ENCODE results near the gene STPG3.
A peak's percentile ranks its signal among the peaks of the same experiment; 100 is the strongest.

STPG3 gene

GRCh38 chr9:137221506-137222111 is 29.5 kb upstream of the STPG3 start:
- DNase-seq (ENCODE audit: low spot score): no peak
- no peak for FAIRE-seq

GRCh38 chr9:137222190-137223077 is 28.7 kb upstream of the STPG3 start, which contains the start of gene RNF208:
Gene RNF208, minus strand, starts transcription at chr9:137222240. Its CDS starts 1,028 bp downstream, at chr9:137221212.
- DNase-seq (ENCODE audit: low spot score) (no peak), FAIRE-seq (no peak)

- peak; percentile 89 for FAIRE-seq
- DNase-seq (ENCODE audit: low spot score): peak; percentile 98
Observed at GRCh38 chr9:137223078-137223970, 27.8 kb upstream of the STPG3 start.

- FAIRE-seq (no peak), DNase-seq (ENCODE audit: low spot score) (no peak)
Observed at GRCh38 chr9:137224830-137225694, 26.0 kb upstream of the STPG3 start, which contains the start of gene CYSRT1. Gene CYSRT1, plus strand, starts transcription at chr9:137225174. Its CDS starts 448 bp downstream, at chr9:137225622.

- DNase-seq (ENCODE audit: low spot score) (no peak), FAIRE-seq (no peak)
Observed at GRCh38 chr9:137225699-137226331, 25.3 kb upstream of the STPG3 start.

- DNase-seq (ENCODE audit: low spot score): peak; percentile 75
- no peak for FAIRE-seq
Observed at GRCh38 chr9:137226338-137227053, 24.6 kb upstream of the STPG3 start.

GRCh38 chr9:137227054-137227852 is 23.8 kb upstream of the STPG3 start, which contains the start of gene RNF224:
Gene RNF224, plus strand, starts transcription at chr9:137227502. Its CDS starts 834 bp downstream, at chr9:137228336.
- DNase-seq (ENCODE audit: low spot score) (peak; percentile 70), FAIRE-seq (no peak)

- no peak for FAIRE-seq
- DNase-seq (ENCODE audit: low spot score): no peak
Observed at GRCh38 chr9:137227853-137228505, 23.1 kb upstream of the STPG3 start.

GRCh38 chr9:137228506-137228967 is 22.5 kb upstream of the STPG3 start:
- FAIRE-seq (no peak), DNase-seq (ENCODE audit: low spot score) (no peak)

GRCh38 chr9:137228968-137229896 is 21.9 kb upstream of the STPG3 start:
- FAIRE-seq: no peak

GRCh38 chr9:137229903-137230704 is 21.0 kb upstream of the STPG3 start:
- no peak for FAIRE-seq
- DNase-seq (ENCODE audit: low spot score): no peak

More at GRCh38 chr9:137228968-137229896, 21.9 kb upstream of the STPG3 start:
- DNase-seq (ENCODE audit: low spot score): no peak

- no peak for DNase-seq (ENCODE audit: low spot score)
- no peak for FAIRE-seq
Observed at GRCh38 chr9:137230705-137231371, 20.2 kb upstream of the STPG3 start, which contains the start of gene SLC34A3. Gene SLC34A3, plus strand, starts transcription at chr9:137230901. Its CDS starts 802 bp downstream, at chr9:137231703.

GRCh38 chr9:137231372-137232039 is 19.6 kb upstream of the STPG3 start:
- FAIRE-seq (no peak), DNase-seq (ENCODE audit: low spot score) (no peak)

- no peak for DNase-seq (ENCODE audit: low spot score)
Observed at GRCh38 chr9:137232101-137232500, 19.0 kb upstream of the STPG3 start.

GRCh38 chr9:137232510-137232909 is 18.6 kb upstream of the STPG3 start:
- FAIRE-seq: no peak
- DNase-seq (ENCODE audit: low spot score): no peak

More at GRCh38 chr9:137232101-137232500, 19.0 kb upstream of the STPG3 start:
- FAIRE-seq: no peak

Data from RCC 7860 (cell line).